ENCODE measurements around the gene ADRM1. TPM values are rescaled to one million over a fixed set of nuclear protein-coding genes. Genes with fewer than 3 reads are reported as not detected.
A peak's percentile ranks its signal among the peaks of the same experiment; 100 is the strongest.

Gene ADRM1
- total RNA-seq, 2 experiments from 2014 or later = 110 to 115 TPM

DNA sequence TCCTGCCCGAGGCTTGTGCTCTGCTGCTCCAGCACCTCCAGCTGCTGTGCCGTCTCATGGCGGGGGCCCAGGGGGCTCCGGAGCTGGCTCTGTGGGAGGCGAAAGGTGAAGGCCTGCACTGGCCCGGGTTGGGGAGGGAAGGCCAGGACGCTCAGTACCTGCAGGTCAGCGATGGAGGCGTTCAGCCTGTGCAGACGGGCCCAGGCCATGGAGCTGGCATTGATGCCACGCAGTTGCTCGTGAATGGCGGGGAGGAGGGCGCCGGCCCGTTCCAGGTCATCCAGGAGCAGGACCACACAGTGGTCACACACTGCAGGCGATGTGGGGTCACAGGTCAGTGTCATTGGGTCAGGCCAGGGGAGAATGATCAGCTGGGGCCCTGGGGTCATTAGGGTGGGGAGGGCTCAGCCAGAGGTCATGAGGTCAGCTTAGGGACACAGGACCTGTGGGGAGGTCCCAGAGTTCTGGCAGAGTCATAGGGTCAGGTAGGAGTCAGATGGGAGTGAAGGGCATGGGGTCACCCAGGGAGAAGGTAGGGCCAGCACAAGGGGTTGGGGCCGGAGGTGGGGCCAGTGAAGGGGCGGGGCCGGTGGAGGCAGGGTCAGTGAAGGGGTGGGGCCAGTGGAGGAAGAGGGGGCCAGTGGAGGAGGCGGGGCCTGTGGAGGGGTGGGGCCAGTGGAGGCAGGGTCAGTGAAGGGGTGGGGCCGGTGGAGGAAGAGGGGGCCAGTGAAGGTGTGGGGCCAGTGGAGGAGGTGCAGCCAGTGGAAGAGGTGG, 18.0 kb downstream of the ADRM1 start:
- no peak overlapping the region for H3K4me3 Mint-ChIP-seq
- H3K4me1 Mint-ChIP-seq (ENCODE audit: low read depth) = no peaks in the 10 kb centered on the region
- CTCF ChIA-PET = no interaction called here
- POLR2A ChIA-PET = no interaction called here
- no peaks in the 10 kb centered on the region for H3K9me3 Mint-ChIP-seq
- no peaks in the 10 kb centered on the region for H3K36me3 Mint-ChIP-seq (ENCODE audit: low read depth)
- intact Hi-C loops (cut with micrococcal nuclease) = no loop called here
- ATAC-seq (peak; percentile 35), DNase-seq (peak; percentile 42)
- TF ChIP-seq, protein P1, sequence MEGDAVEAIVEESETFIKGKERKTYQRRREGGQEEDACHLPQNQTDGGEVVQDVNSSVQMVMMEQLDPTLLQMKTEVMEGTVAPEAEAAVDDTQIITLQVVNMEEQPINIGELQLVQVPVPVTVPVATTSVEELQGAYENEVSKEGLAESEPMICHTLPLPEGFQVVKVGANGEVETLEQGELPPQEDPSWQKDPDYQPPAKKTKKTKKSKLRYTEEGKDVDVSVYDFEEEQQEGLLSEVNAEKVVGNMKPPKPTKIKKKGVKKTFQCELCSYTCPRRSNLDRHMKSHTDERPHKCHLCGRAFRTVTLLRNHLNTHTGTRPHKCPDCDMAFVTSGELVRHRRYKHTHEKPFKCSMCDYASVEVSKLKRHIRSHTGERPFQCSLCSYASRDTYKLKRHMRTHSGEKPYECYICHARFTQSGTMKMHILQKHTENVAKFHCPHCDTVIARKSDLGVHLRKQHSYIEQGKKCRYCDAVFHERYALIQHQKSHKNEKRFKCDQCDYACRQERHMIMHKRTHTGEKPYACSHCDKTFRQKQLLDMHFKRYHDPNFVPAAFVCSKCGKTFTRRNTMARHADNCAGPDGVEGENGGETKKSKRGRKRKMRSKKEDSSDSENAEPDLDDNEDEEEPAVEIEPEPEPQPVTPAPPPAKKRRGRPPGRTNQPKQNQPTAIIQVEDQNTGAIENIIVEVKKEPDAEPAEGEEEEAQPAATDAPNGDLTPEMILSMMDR (IDR thresholded peaks at IDR 0.05) = no peak
- no peak overlapping the region for H3K27ac Mint-ChIP-seq
- no peaks in the 10 kb centered on the region for H3K27me3 Mint-ChIP-seq

DNA sequence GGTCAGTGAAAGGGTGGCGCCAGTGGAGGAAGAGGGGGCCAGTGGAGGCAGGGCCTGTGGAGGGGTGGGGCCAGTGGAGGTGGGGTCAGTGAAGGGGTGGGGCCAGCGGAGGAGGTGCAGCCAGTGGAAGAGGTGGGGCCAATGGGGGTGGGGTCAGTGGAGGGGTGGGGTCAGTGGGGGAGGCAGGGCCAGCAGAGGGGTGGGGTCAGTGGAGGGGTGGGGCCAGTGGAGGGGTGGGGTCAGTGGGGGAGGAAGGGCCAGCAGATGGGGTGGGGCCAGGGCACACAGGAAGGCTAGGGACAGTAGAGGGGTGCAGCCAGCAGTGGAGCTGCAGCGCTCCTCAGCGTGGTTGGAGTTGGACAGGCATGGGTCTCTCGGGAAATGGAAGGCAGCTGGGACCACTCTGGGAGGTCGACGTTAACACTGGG, 18.7 kb downstream of the ADRM1 start:
- POLR2A ChIA-PET = no interaction called here
- CTCF ChIA-PET = no interaction called here
- Mint-ChIP-seq H3K9me3 (no peaks in the 10 kb centered on the region), H3K27ac (no peak overlapping the region), H3K4me1 (ENCODE audit: low read depth) (no peaks in the 10 kb centered on the region), H3K27me3 (no peaks in the 10 kb centered on the region), H3K4me3 (no peak overlapping the region), H3K36me3 (ENCODE audit: low read depth) (no peaks in the 10 kb centered on the region)
- intact Hi-C loops (cut with micrococcal nuclease) = no loop called here
- ATAC-seq (peak; percentile 78), DNase-seq (peak; percentile 54)
- TF ChIP-seq, protein P1 (IDR thresholded peaks at IDR 0.05) = no peak

DNA sequence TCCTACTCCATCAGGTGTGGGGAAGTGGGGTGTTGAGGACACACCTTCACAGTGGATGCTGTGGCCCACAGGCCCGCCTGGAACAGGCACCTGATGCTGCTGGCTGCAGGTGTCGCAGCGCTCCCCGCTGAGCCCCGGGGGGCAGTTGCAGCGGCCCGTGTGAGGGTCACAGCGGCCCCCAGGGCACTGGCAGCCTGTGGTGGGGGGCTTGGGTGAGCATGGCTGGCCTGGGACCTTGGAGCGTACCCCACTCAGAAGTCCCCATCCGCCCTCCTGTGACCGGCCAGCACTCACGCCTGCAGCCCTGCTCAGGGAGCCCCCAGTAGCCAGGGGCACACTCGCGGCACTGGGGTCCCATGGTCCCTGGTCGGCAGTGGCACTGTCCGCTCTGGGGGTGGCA, 19.2 kb downstream of the ADRM1 start:
- Mint-ChIP-seq H3K27ac (no peak overlapping the region), H3K4me3 (no peak overlapping the region), H3K9me3 (no peaks in the 10 kb centered on the region), H3K36me3 (ENCODE audit: low read depth) (no peaks in the 10 kb centered on the region), H3K27me3 (no peaks in the 10 kb centered on the region), H3K4me1 (ENCODE audit: low read depth) (no peaks in the 10 kb centered on the region)
- ATAC-seq (no peak), DNase-seq (no peak)
- POLR2A ChIA-PET = no interaction called here
- intact Hi-C loops (cut with micrococcal nuclease) = no loop called here
- TF ChIP-seq, protein P1 (IDR thresholded peaks at IDR 0.05) = no peak
- CTCF ChIA-PET = no interaction called here

DNA sequence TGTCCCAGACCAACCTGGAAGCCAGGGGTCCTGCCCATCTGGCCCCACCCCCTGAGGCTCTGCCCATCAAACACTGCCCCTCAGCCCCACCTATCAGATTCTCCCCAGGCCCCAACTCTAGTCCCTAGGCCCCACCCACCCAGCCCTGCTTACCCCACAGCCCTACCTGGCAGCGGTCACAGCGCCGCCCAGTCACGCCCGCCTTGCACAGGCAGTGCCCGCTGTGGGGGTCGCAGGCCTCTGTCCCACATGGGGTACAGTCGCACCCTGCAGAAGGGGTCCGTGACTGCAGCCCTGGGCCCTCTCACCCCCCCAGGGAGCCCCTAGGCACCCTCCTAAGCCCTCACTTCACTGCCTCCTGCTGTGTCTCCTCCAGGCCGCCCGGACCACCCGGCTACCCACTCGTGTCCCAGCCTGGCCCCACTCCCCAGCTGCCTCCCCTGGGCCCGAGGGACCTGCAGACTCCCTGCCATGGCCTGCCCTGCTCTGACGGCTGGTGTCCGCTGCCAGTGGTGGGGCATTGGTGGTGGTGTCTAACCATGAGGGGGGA, 19.8 kb downstream of the ADRM1 start:
- Mint-ChIP-seq H3K4me1 (ENCODE audit: low read depth) (no peaks in the 10 kb centered on the region), H3K9me3 (no peaks in the 10 kb centered on the region), H3K27me3 (no peaks in the 10 kb centered on the region), H3K36me3 (ENCODE audit: low read depth) (no peaks in the 10 kb centered on the region), H3K4me3 (no peak overlapping the region), H3K27ac (no peak overlapping the region)
- CTCF ChIA-PET = no interaction called here
- no peak for DNase-seq
- ATAC-seq = no peak
- TF ChIP-seq, protein P1 (IDR thresholded peaks at IDR 0.05) = no peak
- POLR2A ChIA-PET = no interaction called here
- intact Hi-C loops (cut with micrococcal nuclease) = no loop called here

DNA sequence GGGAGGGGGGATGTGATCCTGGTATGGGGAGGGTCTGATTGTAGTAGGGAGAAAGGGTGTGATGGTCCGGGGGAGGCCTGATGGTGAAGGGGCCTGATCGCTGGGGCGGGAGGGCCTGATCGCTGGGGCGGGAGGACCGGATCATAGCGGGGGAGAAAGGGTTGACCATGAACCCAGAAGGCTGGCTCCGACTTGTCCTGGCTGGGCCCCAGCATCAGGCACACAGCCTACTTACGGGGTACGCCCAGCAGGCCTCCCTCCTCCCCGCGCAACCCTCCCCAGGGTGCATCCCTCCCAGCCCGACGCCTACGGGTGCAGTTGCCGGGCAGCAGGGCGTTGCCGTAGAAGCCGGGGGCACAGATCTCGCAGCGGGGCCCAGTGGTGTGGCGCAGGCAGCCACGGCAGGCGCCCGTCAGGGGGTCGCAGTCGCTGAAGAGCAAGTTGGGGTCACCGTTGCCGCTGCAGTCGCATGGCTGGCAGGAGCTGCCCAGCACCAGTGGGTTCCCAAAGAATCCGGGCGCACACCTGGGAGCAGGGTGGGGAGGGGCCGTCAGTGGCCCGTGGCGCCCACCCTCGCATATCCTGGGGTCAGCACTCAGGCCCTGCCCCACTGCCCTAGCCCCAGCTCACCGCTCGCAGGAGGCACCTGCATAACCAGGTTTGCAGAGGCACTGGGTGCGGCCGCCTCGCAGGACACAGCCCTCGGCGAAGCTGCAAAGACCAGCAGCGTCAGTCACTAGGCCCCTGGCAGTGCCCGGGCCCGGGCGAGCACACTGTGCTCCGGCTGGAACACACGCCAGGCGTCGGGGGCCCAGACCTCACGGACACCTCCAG, 20.6 kb downstream of the ADRM1 start:
- no peaks in the 10 kb centered on the region for H3K36me3 Mint-ChIP-seq (ENCODE audit: low read depth)
- H3K4me1 Mint-ChIP-seq (ENCODE audit: low read depth) = no peaks in the 10 kb centered on the region
- ATAC-seq = no peak
- ChIA-PET POLR2A (interaction anchor here (0.8 kb wide), 1 partner anchor 11 kb away, joined by 3 read pairs; no protein-coding TSS in a partner anchor), CTCF (no interaction called here)
- no peaks in the 10 kb centered on the region for H3K27me3 Mint-ChIP-seq
- no peak overlapping the region for H3K4me3 Mint-ChIP-seq
- DNase-seq = no peak
- intact Hi-C loops (cut with micrococcal nuclease) = no loop called here
- TF ChIP-seq, protein P1 (IDR thresholded peaks at IDR 0.05) = no peak
- H3K9me3 Mint-ChIP-seq = no peaks in the 10 kb centered on the region
- no peak overlapping the region for H3K27ac Mint-ChIP-seq
